SU-DHL-6 (cell line): ENCODE results near the gene TNS4.

Experiments
- H2AFZ ChIP-seq: fragments of 200-600 bp; sonication (generic); 2 replicates; pipeline ENCODE4 v1.6.1; 2014; ENCODE audit warnings: low read depth, mild to moderate bottlenecking, moderate library complexity, mixed read lengths, antibody characterized with exemption, low read length; ENCODE audit not compliant: severe bottlenecking
- H3F3A ChIP-seq: fragments of 200-600 bp; shearing (Covaris generic); 2 replicates; pipeline ENCODE4 v1.6.0; 2016; ENCODE audit warnings: antibody characterized with exemption, mild to moderate bottlenecking; ENCODE audit not compliant: insufficient read depth
- H3K27ac ChIP-seq: fragments of 200-600 bp; sonication (generic); 2 replicates; pipeline ENCODE4 v1.5.1; 2016; ENCODE audit warnings: low read depth, mild to moderate bottlenecking, low read length, moderate library complexity, mixed read lengths
- H3K27me3 ChIP-seq: fragments of 200-600 bp; sonication (generic), shearing (Covaris generic); 2 replicates; pipeline ENCODE4 v1.6.0; 2014; ENCODE audit warnings: mild to moderate bottlenecking, low read length
- H3K36me3 ChIP-seq: fragments of 200-600 bp; sonication (generic); 2 replicates; pipeline ENCODE4 v1.6.1; 2014; ENCODE audit warnings: mild to moderate bottlenecking, low read length, mixed read lengths
- H3K4me2 ChIP-seq: fragments of 300-600, 200-600 bp; shearing (Covaris generic), sonication (generic); 2 replicates; pipeline ENCODE4 v1.6.0; 2014; ENCODE audit warnings: low read length, low read depth, mild to moderate bottlenecking; ENCODE audit not compliant: poor library complexity, severe bottlenecking
- H3K4me3 ChIP-seq: fragments of 200-600 bp; sonication (generic); 2 replicates; pipeline ENCODE4 v1.5.1; 2014; ENCODE audit warnings: antibody characterized with exemption, low read length, mild to moderate bottlenecking, mixed read lengths; ENCODE audit not compliant: insufficient read depth, poor library complexity, severe bottlenecking
- H3K79me2 ChIP-seq: fragments of 200-600 bp; sonication (generic); 2 replicates; pipeline ENCODE4 v1.6.1; 2014; ENCODE audit warnings: mild to moderate bottlenecking, low read length, moderate library complexity; ENCODE audit not compliant: insufficient read depth
- H3K9ac ChIP-seq: fragments of 200-600 bp; sonication (generic); 2 replicates; pipeline ENCODE4 v1.7.0; 2014; ENCODE audit warnings: mild to moderate bottlenecking, low read length
- H3K9me2 ChIP-seq: fragments of 200-600 bp; sonication (generic); replicated peaks from 2 replicates; pipeline ENCODE4 v1.6.1; 2014; ENCODE audit warnings: low read length; ENCODE audit not compliant: insufficient read depth
- H3K9me3 ChIP-seq: fragments of 200-600 bp; sonication (generic); 2 replicates; pipeline ENCODE4 v1.6.1; 2014; ENCODE audit warnings: low read length, mixed read lengths; ENCODE audit not compliant: insufficient read depth
- H4K20me1 ChIP-seq: fragments of 200-600 bp; sonication (generic); 2 replicates; pipeline ENCODE4 v1.6.1; 2014; ENCODE audit warnings: low read depth, mild to moderate bottlenecking, antibody characterized with exemption, low read length, moderate library complexity, mixed read lengths
- CTCF ChIP-seq: fragments of 200-600 bp; sonication (generic); IDR thresholded peaks from one replicate; pipeline ENCODE4 v1.5.1; 2017; ENCODE audit warnings: antibody characterized with exemption, mild to moderate bottlenecking, low read length, moderate library complexity; ENCODE audit not compliant: insufficient read depth, poor library complexity, severe bottlenecking
- EZH2phosphoT487 ChIP-seq: fragments of 200-600 bp; sonication (generic), shearing (Covaris generic); conservative IDR thresholded peaks from 2 replicates; pipeline ENCODE4 v1.6.1; 2018; ENCODE audit warnings: mild to moderate bottlenecking, antibody characterized with exemption, low read length, moderate library complexity, mixed read lengths

The TNS4 gene

GRCh38 chr17:40463122-40463550 lies 38.3 kb downstream of the TNS4 start:
- Histone ChIP-seq H3K4me2 (no peak overlapping the region), H3K27me3 (no peaks in the 10 kb centered on the region), H3K9ac (no peak overlapping the region), H3K4me3 (no peak overlapping the region), H2AFZ (no peak overlapping the region), H3K9me3 (no peaks in the 10 kb centered on the region), H3K27ac (no peak overlapping the region), H3K79me2 (no peaks in the 10 kb centered on the region), H3F3A (no peaks in the 10 kb centered on the region), H3K9me2 (no peaks in the 10 kb centered on the region), H4K20me1 (no peaks in the 10 kb centered on the region), H3K36me3 (no peaks in the 10 kb centered on the region)
- TF ChIP-seq CTCF (no peak), EZH2phosphoT487 (no peak)

- Histone ChIP-seq H4K20me1 (no peaks in the 10 kb centered on the region), H3K27ac (no peak overlapping the region), H3K4me2 (no peak overlapping the region), H3K9me2 (no peaks in the 10 kb centered on the region), H3K36me3 (no peaks in the 10 kb centered on the region), H3K4me3 (no peak overlapping the region), H3K9ac (no peak overlapping the region), H3F3A (no peaks in the 10 kb centered on the region), H2AFZ (no peak overlapping the region), H3K79me2 (no peaks in the 10 kb centered on the region), H3K27me3 (no peaks in the 10 kb centered on the region), H3K9me3 (no peaks in the 10 kb centered on the region)
- no peak for TF ChIP-seq CTCF
Observed at GRCh38 chr17:40462343-40463121, 38.9 kb downstream of the TNS4 start.

DNA sequence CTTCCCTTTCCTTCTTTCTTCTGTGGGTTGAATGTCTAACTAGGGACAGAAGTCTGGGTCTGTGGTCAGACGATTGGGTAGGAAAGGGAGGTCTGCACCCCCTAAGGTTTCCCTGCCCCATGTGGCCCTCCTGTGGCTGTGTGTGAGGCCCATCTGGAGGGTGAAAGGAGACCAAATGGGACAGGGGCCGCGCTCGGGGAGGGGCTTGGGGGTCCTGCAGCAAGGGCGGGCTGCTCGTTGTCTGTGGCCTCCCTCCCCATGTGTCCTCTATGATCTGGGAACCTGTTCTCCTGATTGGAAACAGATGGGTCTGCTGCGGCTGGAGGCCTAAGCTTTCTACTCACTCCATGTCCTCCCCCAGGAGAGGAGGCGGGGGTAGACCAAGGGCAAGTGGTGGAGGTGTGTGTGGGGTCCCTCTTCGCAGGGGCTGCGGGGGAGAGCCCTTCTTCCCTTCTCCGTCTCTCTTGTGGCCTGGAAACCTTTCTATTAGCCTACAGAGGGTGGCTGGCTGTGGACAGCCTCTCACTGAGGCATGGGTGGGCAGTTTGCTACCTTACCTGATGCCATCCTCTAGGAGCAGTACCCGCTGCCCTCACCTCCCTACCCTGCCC lies 39.6 kb downstream of the TNS4 start:
- H3F3A ChIP-seq, result no peaks in the 10 kb centered on the region
- TF ChIP-seq CTCF (no peak), EZH2phosphoT487 (no peak)
- no peak overlapping the region for H3K9ac ChIP-seq
- H3K4me2 ChIP-seq, result no peak overlapping the region
- H3K9me3 ChIP-seq, result no peaks in the 10 kb centered on the region
- H3K27me3 ChIP-seq, result no peaks in the 10 kb centered on the region
- no peaks in the 10 kb centered on the region for H3K36me3 ChIP-seq
- H3K27ac ChIP-seq, result no peak overlapping the region
- no peaks in the 10 kb centered on the region for H4K20me1 ChIP-seq
- no peaks in the 10 kb centered on the region for H3K9me2 ChIP-seq
- H3K4me3 ChIP-seq, result no peak overlapping the region
- H2AFZ ChIP-seq, result no peak overlapping the region
- H3K79me2 ChIP-seq, result no peaks in the 10 kb centered on the region
